HS-5 (cell line): ENCODE measurements around the gene EP400.
"Not testable (repeated sequence)": the region's sequence is repeated elsewhere in the genome, so short reads cannot be mapped to it uniquely, and the experiment has no call there.

Source experiments
- DNase-seq: peaks from one replicate; pipeline ENCODE4 v3.0.0-alpha.2; 2012; ENCODE audit warnings: low read depth

The EP400 gene

DNA sequence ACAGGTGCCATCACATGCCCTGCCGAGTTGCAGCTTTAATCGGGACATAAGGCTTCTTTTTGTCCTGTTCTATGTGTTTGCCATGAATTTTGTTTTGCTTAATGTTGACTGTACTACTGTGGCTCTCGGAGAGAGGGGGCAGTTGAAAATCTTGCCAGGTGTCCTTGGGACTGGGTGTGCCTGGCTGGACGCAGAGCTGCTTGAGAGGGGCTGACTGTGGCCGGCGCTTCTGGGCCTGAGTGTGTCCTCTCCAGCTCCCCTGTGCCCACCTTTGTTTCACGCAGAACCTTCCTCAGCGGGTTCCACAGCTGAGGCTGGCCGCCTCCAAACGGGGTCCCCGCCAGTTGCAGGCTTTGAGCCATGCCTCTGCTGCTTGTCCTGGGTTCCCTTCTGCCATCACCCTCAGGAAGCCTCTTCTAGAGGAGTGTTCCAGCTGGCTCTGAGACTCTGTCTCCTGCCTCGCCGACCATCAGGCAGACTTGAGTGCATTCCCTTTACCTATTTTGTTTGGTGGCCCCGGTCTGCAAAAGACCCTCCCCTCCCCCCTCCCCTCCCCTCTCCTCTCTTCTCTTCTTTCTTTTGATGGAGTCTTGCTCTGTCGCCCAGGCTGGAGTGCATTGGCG lies 144.6 kb downstream of the EP400 start:
- no peak for DNase-seq

DNA sequence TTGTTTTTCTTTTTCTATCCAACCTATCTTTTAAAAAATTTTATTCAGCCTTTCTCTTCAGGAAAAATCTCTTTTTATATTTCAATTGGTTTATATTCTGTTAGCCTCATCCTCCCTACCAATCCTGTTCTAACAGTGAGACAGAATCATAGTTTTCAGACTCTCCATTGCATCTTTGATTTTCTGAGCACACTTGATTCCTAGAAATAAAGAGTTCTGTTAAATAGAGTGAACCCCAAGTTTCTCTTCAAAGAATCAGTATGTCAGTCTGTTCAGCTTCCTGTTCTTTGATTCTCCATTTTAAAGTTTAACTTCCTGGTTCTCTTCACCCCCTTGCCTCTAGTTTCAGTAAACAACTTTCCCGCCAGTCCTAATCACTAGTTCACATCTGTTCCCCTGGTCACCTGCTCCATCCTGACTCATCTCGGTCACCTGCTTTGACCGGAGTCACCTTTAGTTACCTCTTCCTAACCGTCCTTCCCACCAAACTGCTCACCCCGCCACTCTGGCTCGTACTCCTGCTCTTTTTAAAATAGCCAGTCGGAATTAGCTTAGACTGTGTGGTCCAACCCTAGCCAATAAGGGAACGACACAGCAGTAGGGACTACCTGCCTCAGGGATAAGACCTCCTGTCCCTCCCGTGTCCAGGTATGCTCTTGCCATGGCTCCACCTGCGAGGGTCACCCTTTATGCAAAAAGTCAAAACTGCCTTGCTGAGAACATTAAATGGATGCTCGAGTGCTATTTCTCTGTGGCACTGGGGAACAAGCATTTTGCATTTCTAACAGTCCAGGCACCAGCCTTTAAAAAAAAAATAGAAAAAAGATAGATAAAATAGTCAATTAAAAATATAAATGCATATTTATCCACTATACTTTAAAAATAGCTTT lies 146.0 kb downstream of the EP400 start:
- DNase-seq, result no peak

DNA sequence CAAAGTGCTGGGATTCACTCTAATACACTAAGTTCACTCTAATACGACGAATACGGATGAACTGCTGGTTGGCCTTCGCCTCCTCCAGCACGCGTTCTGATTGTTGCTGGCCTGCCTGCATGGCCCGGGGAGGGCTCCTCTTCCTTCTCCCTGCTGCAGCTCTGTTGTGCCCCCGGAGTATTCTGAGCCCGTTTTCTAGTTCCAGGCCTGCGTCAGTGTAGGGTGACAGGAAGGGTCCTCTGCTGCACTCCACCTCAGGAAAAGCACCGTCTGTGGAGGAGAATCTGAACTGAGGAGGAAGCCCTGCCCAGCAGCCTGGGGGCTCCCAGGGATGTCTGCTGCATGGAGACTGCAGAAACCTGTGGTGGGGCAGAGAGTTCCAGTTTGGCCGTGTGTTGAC lies 150.0 kb downstream of the EP400 start:
- DNase-seq, result no peak

DNA sequence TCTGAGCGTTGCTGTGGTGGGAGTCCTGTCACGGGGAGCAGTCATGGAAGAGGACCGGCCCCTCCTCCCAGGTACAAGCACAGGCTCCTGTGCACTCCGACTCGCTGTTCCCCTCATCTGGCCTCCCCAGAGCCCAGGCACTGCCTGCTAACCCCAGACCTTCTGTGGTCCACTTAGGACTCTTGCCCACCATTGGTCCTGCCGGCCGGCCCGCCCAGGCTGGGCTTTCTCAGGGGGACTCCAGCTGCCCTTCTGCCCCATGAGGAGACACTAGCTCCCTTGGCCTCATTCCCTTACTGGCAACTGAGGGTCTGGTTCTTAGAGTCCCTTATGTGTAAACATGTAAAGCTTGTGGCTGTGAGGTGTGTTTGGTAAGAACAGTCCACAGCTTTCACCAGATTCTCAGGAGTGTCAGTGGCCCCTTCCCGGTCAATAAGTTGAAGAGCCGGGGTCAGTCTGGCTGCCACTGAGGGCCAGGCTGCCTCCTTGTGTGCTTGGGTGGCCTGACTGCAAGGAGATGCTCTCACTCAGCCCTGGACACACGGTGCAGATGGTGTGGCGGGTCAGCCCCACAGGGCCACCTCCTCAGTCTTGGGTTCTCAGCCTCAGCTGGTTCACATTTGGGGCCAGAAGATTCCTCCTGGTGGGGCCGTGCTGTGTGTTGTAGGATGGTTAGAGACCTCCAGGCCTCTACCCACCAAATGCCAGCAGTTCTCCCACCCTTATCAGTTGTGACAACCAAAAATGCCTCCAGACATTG lies 150.7 kb downstream of the EP400 start:
- no peak for DNase-seq

DNA sequence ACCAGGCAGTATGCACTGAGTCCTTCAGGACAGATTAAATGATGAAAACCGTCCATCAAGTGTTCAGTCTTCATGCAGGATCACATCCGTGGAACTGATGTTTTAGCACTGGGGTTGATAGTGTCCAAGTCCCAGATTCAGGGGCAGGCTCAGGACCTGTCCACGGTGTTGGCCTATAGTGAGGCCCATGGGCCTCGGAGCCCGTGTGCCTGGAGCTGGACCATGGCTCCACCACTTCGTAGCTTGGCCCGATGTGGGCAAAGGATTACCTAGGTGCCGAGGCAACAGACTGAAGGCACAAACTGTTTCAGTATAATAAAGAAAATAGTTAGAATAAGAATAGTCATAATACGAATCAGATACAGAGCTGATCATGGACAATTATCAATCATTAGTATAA lies 152.6 kb downstream of the EP400 start:
- no peak for DNase-seq

DNA sequence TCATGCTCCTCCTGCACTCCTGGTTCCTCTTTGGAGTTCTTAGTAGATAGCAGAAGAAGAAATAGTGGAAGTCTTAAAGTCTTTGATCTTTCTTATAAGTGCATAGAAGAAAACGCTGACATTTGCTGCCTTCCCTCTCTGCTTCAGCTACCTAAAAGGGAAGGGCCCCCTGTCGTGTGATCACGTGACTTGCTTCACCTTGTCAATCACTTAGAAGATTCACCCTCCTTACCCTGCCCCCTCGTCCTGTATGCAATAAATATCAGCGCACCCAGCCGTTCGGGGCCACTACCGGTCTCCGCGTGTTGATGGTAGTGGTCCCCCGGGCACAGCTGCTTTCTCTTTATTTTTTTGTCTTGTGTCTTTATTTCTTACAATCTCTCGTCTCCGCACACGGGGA lies 153.3 kb downstream of the EP400 start:
- not testable (repeated sequence) for DNase-seq

DNA sequence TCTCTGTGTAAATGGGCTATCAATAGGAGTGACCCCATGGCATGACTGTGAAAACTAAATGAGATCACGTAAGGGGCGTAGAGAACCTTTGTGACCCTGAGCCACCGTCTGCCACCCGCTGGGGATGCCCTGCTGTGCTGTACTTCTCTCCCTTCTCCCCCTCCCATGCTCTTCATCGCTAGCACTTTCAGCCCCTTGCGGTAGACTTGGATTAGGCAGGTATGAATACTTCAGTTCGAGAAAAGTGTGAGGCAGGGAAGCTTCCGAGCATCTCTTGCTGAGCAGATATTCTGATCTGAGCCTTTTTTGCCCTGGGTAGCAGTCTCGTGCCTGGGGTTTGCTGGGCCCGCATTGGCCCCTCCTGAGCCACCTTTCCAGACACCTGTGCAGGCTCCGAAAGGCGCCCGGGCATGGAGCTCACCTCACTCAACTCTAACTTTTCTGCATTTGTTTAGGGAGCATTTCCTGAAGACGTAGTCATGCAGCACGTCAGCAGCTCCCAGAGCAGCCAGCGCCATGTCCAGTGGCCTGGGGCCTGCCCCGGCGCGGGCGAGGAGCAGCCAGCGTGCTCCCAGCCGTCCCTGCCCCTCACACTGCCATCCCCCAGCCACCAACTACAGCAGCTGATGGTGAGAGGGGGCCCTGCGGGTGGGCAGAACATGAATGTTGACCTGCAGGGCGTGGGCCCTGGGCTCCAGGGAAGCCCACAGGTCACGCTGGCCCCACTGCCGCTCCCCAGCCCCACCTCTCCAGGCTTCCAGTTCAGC lies 154.0 kb downstream of the EP400 start:
- no peak for DNase-seq

DNA sequence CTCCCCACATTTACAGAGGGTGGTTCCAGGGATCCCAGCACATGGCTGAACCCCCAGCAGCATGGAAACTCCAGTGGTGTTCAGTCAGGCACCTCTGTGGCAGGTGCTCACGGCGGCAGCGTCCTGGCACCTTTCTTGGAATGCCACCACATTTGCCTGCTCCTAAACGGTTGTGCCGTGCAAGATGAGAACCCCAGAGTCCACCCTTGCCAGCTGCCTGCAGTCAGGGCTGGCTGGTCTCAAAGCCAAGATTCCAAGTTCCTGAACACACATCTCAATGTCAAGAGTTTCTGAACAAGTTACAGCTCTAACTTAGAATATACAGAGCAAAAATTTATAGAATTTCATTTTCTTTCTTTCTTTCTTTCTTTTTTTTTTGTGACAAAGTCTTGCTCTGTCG lies 155.7 kb downstream of the EP400 start:
- DNase-seq, result no peak

DNA sequence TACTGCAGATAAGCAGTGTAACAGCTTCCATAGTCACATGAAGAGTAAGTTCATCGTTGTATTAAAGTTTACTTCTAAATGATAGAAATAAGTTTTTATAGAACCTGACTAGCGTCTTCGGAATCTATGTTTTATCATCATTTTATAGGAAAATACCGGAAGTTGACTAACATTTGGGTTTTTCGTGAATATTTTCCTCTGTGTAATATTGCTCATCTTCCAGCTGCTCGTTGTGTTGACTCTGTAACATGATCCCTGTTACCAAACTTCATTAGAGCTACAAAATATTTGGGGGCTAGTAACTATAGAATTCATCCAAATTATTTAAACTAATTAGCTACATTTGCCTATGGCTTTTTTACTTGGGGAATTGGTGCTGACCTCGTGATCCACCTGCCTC lies 157.2 kb downstream of the EP400 start:
- peak; percentile 71 for DNase-seq

DNA sequence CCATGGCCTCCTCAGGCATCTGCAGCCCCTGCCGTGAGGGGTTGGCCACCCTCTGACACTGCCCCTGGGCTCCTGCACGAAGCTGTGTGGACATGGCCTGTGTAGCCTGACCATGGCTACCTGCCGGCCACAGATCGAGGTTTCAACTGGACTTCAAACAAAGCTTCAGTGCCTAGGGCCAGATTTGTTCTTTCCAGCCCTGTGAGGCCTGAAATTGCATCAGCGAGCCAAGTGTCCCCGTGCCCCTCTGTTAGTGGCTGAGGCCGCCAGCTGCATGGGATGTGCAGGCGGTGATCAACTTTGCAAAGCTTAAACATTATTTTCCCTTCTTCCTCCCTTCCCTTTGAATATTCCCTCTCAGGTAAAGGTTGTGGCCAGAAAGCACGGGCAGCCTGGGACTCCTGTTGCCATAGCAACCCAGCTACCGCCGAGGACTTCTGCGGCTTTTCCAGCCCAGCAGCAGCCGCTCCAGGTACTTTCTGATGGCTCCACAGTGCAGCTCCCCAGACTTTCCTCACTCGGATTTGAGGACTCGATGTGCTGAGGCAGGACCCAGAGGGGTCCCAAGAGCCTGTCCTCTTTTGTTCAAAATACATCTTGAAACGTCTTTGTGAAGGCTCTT lies 158.6 kb downstream of the EP400 start:
- DNase-seq, result no peak

DNA sequence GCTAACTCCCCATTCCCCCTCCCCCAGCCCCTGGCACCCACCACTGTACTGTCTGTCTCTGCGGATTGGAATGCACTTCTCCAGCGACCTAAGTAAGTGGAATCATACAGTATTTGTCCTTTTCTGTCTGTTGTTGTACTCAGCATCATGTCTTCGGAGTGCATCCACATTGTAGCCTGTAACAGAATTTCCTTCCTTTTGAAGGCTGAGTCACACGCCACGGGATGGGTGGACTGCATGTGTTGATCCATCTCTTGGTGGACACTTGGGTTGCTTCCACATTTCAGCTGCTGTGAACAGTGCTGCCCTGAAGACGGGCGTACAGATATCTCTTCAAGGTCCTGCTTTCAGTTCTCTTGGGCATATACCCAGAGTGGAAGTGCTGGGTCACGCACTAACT lies 160.0 kb downstream of the EP400 start:
- DNase-seq, result no peak

DNA sequence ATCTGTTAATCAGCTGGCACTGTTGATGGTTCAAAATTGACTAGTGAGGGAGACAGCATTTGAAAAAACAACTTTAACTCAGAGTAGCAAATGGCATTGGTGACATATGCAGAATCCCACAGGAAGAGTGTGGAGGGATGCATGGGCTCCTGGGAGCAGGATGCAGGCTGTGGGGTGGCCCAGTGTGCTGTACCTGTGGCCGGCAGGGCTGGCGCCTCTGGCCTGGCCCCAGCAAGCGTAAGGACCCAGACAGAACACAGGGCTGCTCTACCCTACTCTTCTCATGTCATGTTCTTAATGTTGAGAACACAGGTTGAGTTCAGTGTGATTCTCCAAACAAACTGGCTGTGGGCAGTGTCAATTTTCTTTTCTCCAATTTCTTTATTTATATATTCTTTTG lies 160.9 kb downstream of the EP400 start:
- no peak for DNase-seq

DNA sequence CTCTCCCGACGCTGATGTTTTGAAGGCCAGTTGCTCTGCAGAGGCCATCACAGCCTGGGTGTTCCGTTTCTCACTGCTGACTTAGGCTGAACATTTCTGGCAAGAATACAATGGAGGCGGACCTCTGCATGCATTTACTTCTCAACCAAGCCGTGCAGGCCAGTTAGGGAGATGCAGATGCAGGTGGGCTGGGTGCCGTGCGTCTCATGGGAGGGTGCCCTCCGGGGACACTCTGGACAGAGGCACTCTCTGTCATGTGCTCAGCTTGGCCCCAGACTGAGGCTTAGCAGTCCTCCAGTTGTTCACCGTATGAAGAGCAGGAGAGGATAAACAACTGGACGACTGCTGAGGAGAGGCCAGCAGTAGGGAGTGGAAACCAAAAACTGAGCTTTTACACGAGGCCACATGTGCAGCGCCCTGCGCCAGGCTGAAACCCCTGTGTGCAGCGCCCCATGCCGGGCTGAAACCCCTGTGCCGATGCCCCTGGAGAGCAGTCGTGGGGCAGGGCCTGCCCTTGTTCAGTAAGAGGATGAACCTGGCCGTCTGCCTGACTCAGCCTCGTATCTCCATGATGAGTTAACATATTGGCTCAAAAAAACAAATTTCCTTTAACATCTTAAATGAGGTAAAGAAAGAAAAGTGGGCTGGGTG lies 162.0 kb downstream of the EP400 start:
- DNase-seq, result no peak

DNA sequence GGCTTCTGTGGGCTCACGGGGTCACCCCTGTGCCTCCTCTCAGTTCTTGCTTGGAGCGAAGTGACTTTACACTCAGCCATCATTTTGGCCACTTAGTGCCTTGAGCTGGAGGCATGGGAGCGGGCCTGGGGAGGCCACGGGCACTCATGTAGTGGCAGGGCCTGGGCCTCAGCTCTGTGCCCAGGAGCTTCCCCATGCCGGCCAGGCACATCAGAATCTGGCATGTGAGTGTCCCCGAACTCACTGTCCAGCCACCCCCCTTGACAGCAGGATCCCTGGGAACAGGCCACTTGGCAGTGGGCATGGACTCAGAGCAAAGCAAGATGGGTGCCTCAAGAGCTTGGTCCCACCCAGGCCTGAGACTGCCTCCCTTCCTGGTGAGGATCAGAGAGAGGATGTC lies 164.9 kb downstream of the EP400 start:
- DNase-seq, result no peak

DNA sequence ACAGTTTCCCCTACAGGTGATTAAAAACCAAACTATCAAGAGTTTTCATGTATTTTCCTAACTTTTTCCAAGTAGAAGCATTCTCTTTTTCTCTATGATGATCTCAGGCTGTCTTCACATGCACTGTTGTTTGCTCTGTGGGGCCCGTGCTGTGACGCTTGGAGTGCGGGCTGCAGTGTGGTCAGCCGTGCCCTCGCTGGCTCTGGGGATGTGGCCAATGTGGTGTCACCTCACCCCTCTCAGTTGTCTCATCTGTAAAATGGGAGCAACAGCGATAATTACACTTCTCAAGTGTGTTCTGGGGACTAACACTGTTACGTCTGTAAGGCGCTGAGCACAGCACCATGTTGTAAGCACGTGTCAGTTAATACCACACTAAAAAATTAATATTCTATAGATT lies 165.8 kb downstream of the EP400 start:
- no peak for DNase-seq

DNA sequence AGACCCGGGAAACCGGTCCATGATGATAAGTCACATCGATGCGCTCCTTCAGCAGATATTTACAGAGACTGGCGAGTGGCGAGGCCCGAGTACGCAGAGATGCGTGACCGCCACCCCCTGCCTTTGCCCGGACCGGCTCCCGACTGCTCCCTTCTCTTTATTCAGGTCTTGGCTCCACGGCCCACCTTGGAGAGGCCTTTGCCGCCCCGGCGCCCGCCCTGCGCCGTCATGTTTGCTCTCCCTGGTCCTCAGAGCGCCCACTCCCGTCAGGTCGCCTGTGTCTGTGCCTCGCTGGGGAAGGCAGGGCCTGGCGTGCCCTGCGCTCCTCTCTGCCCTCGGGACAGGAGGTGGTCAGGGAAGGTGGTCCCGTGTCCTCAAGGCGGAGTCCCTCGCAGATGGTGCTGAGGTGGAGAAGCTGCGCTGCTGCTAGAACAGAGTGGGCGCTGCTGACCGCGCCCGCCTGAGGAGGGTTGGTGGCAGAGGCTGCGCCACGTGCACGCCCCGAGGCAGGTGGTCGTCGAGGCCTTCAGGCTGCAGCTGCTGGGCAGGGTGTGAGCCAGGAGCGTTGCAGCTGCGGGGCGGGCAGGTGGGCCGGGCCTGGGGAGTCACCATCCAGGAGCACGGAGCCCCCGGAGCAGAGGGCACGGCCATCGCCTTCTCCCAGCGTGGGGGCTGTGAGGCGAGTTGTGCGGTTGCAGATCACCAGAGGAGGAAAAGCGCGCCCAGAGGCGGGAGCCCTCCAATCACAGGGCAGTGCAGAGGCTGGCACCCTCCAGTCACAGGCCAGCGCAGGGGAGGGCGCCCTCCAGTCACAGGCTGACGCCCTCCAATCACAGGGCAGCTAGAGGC lies 167.2 kb downstream of the EP400 start:
- DNase-seq, result no peak

DNA sequence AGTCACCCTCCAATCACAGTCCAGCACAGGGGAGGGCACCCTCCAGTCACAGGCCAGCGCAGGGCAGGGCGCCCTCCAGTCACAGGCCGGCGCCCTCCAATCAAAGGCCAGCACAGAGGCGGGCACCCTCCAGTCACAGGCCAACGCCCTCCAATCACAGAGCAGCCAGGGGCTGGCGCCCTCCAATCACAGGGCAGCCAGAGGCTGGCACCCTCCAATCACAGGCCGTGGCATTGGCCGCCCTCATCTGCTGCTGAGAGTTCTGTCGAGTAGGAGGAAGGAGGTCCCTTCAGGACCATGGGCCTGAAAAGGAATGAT lies 167.8 kb downstream of the EP400 start:
- no peak for DNase-seq

DNA sequence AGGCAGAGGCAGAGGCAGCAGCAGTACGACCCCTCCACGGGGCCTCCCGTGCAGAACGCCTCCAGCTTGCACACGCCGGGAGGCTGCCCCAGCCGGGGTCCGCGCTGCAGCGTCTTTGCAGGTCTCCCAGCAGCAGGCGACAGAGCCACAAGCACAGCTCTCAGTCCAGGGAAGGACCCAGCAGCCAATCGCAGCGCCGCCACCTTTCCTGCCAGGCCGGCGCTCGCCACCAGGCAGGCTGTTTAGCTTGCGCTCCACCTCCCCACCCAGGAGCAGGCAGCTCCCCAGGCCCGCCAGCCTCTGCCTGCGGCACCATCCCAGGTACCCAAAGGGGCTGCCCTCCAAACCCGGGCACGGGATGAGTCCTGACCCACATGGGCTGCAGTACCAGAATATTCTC lies 169.1 kb downstream of the EP400 start:
- no peak for DNase-seq

DNA sequence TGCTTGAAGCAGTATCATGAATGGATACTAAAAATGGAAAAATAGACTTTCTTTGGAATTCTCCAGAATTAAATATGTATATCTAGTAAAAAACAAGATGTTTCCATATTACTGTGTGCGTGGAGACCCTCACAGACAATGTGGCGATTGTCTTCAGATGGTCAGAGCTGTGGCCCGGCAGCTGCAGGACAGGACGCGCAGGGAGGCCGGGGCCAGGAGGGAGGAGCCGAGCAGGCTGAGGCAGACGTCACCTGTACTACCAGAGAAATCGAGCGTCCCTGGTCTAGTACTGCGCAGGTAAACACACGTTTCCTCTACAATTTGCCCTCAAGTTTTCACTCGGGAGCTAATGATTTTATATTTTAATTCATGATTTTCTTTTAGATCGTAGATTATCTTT lies 171.5 kb downstream of the EP400 start:
- no peak for DNase-seq

DNA sequence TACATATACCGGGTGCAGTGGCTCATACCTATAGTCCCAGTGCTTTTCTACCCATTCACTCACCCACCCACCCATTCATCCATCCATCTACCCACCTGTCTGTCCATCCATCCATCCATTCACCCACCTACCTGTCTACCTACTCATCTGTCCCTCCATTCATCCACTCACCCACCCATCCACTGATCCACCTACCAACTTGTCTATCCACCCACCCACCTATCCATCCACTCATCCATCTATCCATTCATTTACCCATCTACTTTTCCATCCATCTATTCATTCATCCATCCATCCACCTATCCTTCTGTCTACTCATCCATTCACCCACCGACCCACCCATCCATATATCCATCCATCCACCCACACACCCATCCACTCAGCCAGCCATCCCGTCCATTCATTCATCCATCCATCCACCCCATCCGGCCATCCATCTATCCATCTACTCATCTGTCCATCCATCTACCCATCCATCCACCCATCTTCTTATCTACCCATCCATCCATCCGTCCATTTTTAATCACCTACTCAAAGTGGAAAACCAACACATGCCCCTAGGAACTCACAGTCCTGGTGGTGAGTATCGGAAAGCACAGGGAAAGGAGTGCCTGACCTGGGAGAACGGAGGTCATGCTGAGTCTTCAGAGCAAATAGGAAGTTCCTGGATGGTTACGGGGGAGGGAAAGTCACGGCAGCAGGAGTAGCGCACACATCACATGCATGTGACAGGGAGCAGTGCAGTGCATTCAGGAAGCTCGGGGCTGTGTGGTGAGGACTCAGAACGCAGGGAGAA lies 174.4 kb downstream of the EP400 start:
- DNase-seq, result no peak
